GM23338 (cell line): Measurements from ENCODE around the gene RPL27A. TPM values are rescaled to one million over a fixed set of nuclear protein-coding genes. Genes with fewer than 3 reads are reported as not detected.

Source experiments
- JUNB ChIP-seq: IDR thresholded peaks from one replicate; pipeline ENCODE4 v1.6.1; 2016; ENCODE audit warnings: antibody characterized with exemption; ENCODE audit not compliant: unreplicated experiment
- NANOG ChIP-seq: IDR thresholded peaks from 2 replicates; pipeline ENCODE4 v1.6.1; 2016; ENCODE audit warnings: antibody characterized with exemption, borderline replicate concordance
- POLR2AphosphoS5 ChIP-seq: IDR thresholded peaks from 2 replicates; pipeline ENCODE4 v1.6.1; 2016; ENCODE audit warnings: antibody characterized with exemption, low read depth
- REST ChIP-seq: IDR thresholded peaks from one replicate; pipeline ENCODE4 v1.6.1; 2018; ENCODE audit warnings: antibody characterized with exemption; ENCODE audit not compliant: unreplicated experiment
- STAT1 ChIP-seq: IDR thresholded peaks from one replicate; pipeline ENCODE4 v1.6.1; 2016; ENCODE audit warnings: antibody characterized with exemption; ENCODE audit not compliant: unreplicated experiment
- ZNF114 ChIP-seq: fragments of 250-450 bp; sonication (Bioruptor Pico); IDR thresholded peaks from 2 replicates; pipeline ENCODE4 v1.5.0; 2020; ENCODE audit warnings: mild to moderate bottlenecking, moderate library complexity
- ZNF331 ChIP-seq: fragments of 250-450 bp; sonication (Bioruptor Pico); IDR thresholded peaks from 2 replicates; pipeline ENCODE4 v1.5.0; 2020; ENCODE audit warnings: low read depth, mild to moderate bottlenecking, moderate library complexity
- ZNF462 ChIP-seq: fragments of 250-450 bp; sonication (Bioruptor Pico); IDR thresholded peaks from 2 replicates; pipeline ENCODE4 v1.5.0; 2020; ENCODE audit warnings: mild to moderate bottlenecking, moderate library complexity
- polyA plus RNA-seq: library from polyadenylated mRNA; unstranded; fragments of >200 nt; fragmentation: Nextera tagmentation; extraction: Ambion mirVana; gene quantifications from 2 replicates; pipeline ENCODE4 v1.2.1, GENCODE V29; 2016
- total RNA-seq: library from RNA; depleted of rRNA; stranded (reverse); fragments of >200 nt; shearing (Covaris generic); gene quantifications from 2 replicates; pipeline ENCODE4 v1.2.3, GENCODE V29; 2014

Gene RPL27A
- total and polyA plus RNA-seq, 2 experiments from 2014 or later, result 1,283 to 3,167 TPM

GRCh38 chr11:8656291-8656690 is 26.3 kb upstream of the RPL27A start (continued):
- TF ChIP-seq ZNF462 (CRISPR knock-in tag) (no peak), NANOG (no peak), ZNF114 (CRISPR knock-in tag) (no peak), JUNB (no peak), ZNF331 (CRISPR knock-in tag) (no peak), STAT1 (no peak), REST (no peak), POLR2AphosphoS5 (no peak)
